ENCODE data around the gene LHFPL2.

Gene LHFPL2

DNA sequence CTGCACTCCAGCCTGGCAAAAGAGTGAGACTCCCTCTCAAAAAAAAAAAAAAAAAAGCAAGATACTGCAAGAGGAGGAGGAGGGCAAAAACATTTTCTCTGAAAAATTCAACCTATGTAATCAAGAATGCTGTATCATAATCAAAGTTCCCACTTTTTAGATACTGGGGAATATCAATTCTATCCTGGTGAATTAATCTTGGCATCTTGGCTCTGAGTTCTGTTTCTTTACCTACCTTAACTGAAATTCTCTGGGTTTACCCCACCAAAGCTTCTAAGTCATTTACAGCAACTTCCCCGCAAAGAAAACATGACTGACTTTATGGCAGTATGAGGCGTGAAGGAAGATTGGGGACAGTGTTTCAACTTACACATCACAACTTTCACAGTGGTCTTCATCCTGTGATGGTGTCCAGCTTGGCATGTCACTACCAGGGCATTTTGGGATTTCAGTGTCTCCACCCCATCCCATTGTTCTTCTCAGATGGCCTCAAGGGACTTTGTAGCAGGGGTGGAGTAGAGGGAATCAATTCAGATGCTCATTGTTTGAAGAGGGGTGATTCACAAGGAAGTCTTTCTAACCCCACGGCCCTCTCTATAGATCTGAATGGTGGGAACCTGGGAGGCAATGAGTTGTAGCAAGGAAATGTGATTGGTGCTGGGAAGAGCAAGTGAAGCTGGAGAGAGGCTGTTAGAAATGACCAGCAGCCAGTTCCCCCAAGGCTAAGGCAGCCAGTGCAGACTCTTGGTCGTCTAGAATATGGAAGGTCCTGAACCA lies 157.7 kb downstream of the LHFPL2 start:
- Histone ChIP-seq H3K4me1 (peaks cover 28% of the 10 kb centered on the region), H3K9ac (no peak overlapping the region), H3K4me3 (no peak overlapping the region), H3K36me3 (0 out of 2 replicates have a peak, but pooled peaks cover 13% of the 10 kb centered on the region), H3K9me3 (no peaks in the 10 kb centered on the region), H3K27me3 (no peaks in the 10 kb centered on the region), H4K20me1 (no peaks in the 10 kb centered on the region), H3K4me2 (no peak overlapping the region), H3K27ac (no peak overlapping the region)
- no peak for TF ChIP-seq Cebpa-rat (IDR thresholded peaks at IDR 0.05)

DNA sequence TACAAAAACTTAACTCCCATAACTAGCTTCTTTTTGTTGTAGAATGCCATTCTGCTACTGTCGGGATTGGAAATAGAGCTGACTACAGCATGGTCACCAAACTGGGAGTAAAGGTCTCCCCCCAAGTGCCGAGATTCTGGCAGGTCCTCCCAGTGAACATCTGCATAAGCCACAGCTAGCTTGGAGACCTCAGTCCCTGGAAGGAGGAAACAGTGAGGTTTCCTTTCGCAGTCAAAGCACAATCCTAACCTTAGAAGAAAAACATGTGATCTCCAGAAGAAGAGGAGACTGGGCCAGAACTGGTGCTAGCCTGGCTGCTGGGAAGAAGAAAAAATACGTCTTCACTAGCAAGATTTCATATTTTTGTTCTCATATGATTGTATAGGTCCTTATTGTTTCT lies 160.7 kb downstream of the LHFPL2 start:
- Histone ChIP-seq H3K27me3 (no peaks in the 10 kb centered on the region), H3K4me3 (no peak overlapping the region), H4K20me1 (no peaks in the 10 kb centered on the region), H3K4me2 (peak overlapping the region; percentile 52), H3K27ac (no peak overlapping the region; the same call in 1 of the 2 replicates), H3K9ac (no peak overlapping the region), H3K9me3 (no peaks in the 10 kb centered on the region), H3K36me3 (0 out of 2 replicates have a peak, but pooled peaks cover 13% of the 10 kb centered on the region), H3K4me1 (peaks cover 39% of the 10 kb centered on the region)
- no peak for TF ChIP-seq Cebpa-rat (IDR thresholded peaks at IDR 0.05)

- no peak overlapping the region for H3K27ac ChIP-seq
- H3K4me1 ChIP-seq, result peaks cover 39% of the 10 kb centered on the region
- 0 out of 2 replicates have a peak, but pooled peaks cover 13% of the 10 kb centered on the region for H3K36me3 ChIP-seq
- H4K20me1 ChIP-seq, result no peaks in the 10 kb centered on the region
- H3K9ac ChIP-seq, result no peak overlapping the region
- no peak for TF ChIP-seq Cebpa-rat (IDR thresholded peaks at IDR 0.05)
- H3K4me2 ChIP-seq, result no peak overlapping the region
- H3K4me3 ChIP-seq, result no peak overlapping the region
- H3K27me3 ChIP-seq, result no peaks in the 10 kb centered on the region
- no peaks in the 10 kb centered on the region for H3K9me3 ChIP-seq
Measured at GRCh38 chr5:78486218-78486617, 162.4 kb downstream of the LHFPL2 start.

DNA sequence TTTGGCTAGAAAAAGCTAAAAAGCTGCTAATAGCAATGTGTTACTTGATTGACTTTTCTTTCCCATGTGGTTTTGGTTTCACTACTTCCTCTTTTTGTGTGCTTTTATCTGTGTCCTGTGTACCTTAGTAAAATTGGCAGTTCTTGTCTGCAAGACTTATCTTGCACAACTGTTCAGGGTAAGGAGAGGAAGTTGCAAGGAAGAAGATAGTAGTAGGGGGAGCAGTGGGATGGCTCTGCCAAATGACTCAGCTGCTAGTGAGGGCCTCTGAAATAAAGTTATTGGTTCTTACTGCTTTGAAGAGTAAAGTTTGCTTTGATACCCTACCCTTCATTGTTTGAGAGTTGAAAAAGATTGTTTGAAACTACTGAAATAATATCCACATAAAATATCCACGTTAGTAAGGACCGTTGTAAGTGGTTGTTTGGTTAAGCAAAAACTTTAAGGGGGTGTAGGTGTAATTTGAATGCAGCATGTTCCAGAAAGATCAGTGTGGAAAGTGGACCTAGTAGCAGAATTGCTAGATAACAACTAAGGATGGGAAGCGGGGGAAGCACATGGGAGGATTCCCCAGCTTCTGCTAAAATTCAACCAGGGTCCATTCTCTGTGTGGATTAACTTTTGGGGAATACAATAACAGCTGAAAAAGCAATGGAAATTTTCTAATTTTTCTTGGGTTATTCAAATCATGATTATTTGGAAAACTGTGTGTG lies 164.6 kb downstream of the LHFPL2 start:
- no peaks in the 10 kb centered on the region for H4K20me1 ChIP-seq
- peaks cover 38% of the 10 kb centered on the region for H3K4me1 ChIP-seq
- H3K36me3 ChIP-seq, result 0 out of 2 replicates have a peak, but pooled peaks cover 4% of the 10 kb centered on the region
- no peak overlapping the region for H3K9ac ChIP-seq
- TF ChIP-seq Cebpa-rat (IDR thresholded peaks at IDR 0.05), result peak; percentile 91
- no peak overlapping the region for H3K4me3 ChIP-seq
- no peaks in the 10 kb centered on the region for H3K9me3 ChIP-seq
- peak overlapping the region; percentile 44; the same call in 1 of the 2 replicates for H3K27ac ChIP-seq
- no peaks in the 10 kb centered on the region for H3K27me3 ChIP-seq
- peak overlapping the region; percentile 54 for H3K4me2 ChIP-seq

- peak overlapping the region; percentile 54; the same call in 1 of the 2 replicates for H3K4me2 ChIP-seq
- H3K27me3 ChIP-seq, result no peaks in the 10 kb centered on the region
- TF ChIP-seq Cebpa-rat (IDR thresholded peaks at IDR 0.05), result no peak
- no peak overlapping the region for H3K4me3 ChIP-seq
- H3K9me3 ChIP-seq, result no peaks in the 10 kb centered on the region
- no peak overlapping the region for H3K9ac ChIP-seq
- H4K20me1 ChIP-seq, result no peaks in the 10 kb centered on the region
- H3K36me3 ChIP-seq, result no peaks in the 10 kb centered on the region
- H3K4me1 ChIP-seq, result peaks cover 28% of the 10 kb centered on the region
- H3K27ac ChIP-seq, result no peak overlapping the region
Measured at GRCh38 chr5:78482948-78483347, 165.6 kb downstream of the LHFPL2 start.

- H3K4me2 ChIP-seq, result no peak overlapping the region
- H3K36me3 ChIP-seq, result peaks cover 6% of the 10 kb centered on the region
- no peaks in the 10 kb centered on the region for H3K4me1 ChIP-seq
- H3K4me3 ChIP-seq, result no peak overlapping the region
- TF ChIP-seq Cebpa-rat (IDR thresholded peaks at IDR 0.05), result no peak
- no peaks in the 10 kb centered on the region for H3K27me3 ChIP-seq
- H3K27ac ChIP-seq, result no peak overlapping the region
- no peak overlapping the region for H3K9ac ChIP-seq
- H3K9me3 ChIP-seq, result no peaks in the 10 kb centered on the region
- peaks cover 15% of the 10 kb centered on the region; the same call in 1 of the 2 replicates for H4K20me1 ChIP-seq
Measured at GRCh38 chr5:78476795-78477194, 171.8 kb downstream of the LHFPL2 start.

- Histone ChIP-seq H3K9me3 (no peaks in the 10 kb centered on the region), H3K4me1 (no peaks in the 10 kb centered on the region), H3K27ac (no peak overlapping the region), H4K20me1 (peaks cover 15% of the 10 kb centered on the region; the same call in 1 of the 2 replicates), H3K36me3 (peaks cover 6% of the 10 kb centered on the region), H3K27me3 (no peaks in the 10 kb centered on the region), H3K4me2 (no peak overlapping the region), H3K4me3 (no peak overlapping the region), H3K9ac (no peak overlapping the region)
- TF ChIP-seq Cebpa-rat (IDR thresholded peaks at IDR 0.05), result no peak
Measured at GRCh38 chr5:78475370-78475769, 173.2 kb downstream of the LHFPL2 start.

DNA sequence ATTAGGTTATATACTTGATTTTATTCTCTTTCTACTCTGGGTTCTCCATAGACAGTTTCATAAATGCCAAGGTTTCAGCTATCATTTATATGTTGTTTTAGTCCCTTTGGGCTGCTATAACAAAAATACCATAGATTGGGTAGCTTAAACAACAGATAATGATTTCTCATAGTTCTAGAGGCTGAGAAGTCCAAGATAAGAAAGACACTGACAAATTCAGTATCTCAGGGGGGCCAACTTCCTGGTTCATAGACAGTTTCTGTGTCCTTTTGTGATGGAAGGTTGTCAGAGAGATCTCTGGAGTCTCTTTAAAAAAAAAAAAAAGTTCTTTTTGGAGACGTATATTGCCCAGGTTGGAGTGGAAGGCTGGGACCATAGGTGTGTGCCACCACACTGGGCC lies 174.8 kb downstream of the LHFPL2 start:
- no peaks in the 10 kb centered on the region for H3K4me1 ChIP-seq
- no peak for TF ChIP-seq Cebpa-rat (IDR thresholded peaks at IDR 0.05)

GRCh38 chr5:78472469-78473106 lies 176.0 kb downstream of the LHFPL2 start:
- Histone ChIP-seq H3K4me1 (no peaks in the 10 kb centered on the region), H3K27me3 (no peaks in the 10 kb centered on the region), H3K27ac (no peak overlapping the region), H4K20me1 (peaks cover 23% of the 10 kb centered on the region; the same call in 1 of the 2 replicates), H3K4me3 (no peak overlapping the region), H3K9ac (no peak overlapping the region), H3K9me3 (no peaks in the 10 kb centered on the region), H3K36me3 (peaks cover 6% of the 10 kb centered on the region), H3K4me2 (no peak overlapping the region)
- TF ChIP-seq Cebpa-rat (IDR thresholded peaks at IDR 0.05), result no peak

More for the DNA sequence above, 174.8 kb downstream of the LHFPL2 start:
- H3K9ac ChIP-seq, result no peak overlapping the region
- peaks cover 6% of the 10 kb centered on the region for H3K36me3 ChIP-seq
- H3K27ac ChIP-seq, result no peak overlapping the region
- H3K4me3 ChIP-seq, result no peak overlapping the region
- peaks cover 15% of the 10 kb centered on the region; the same call in 1 of the 2 replicates for H4K20me1 ChIP-seq
- H3K9me3 ChIP-seq, result no peaks in the 10 kb centered on the region
- H3K27me3 ChIP-seq, result no peaks in the 10 kb centered on the region
- H3K4me2 ChIP-seq, result no peak overlapping the region

Data from BLaER1 (cell line).